Astrocyte of the cerebellum (primary cell): Measurements from ENCODE around the gene LCAT.

Experiments used
- DNase-seq: peaks from one replicate; pipeline ENCODE4 v3.0.0-alpha.2; 2011; ENCODE audit warnings: low read depth
- H3K4me3 ChIP-seq: 2 replicates; pipeline ENCODE4 v1.5.1; 2011; ENCODE audit warnings: mild to moderate bottlenecking, low read depth, low read length, moderate library complexity
- CTCF ChIP-seq: IDR thresholded peaks from 2 replicates; pipeline ENCODE4 v1.5.1; 2012; ENCODE audit warnings: low read length, low read depth, moderate library complexity, mild to moderate bottlenecking; ENCODE audit errors: missing control alignments
- in situ Hi-C: cut with HindIII; loops from 2 replicates; pipeline ENCODE4 v1.10.0; 2017; ENCODE audit warnings: low sequenced_read_pairs

The LCAT gene

GRCh38 chr16:67893743-67894399 lies 50.0 kb downstream of the LCAT start:
- in situ Hi-C loops: no loop called here
- DNase-seq: no peak
- H3K4me3 ChIP-seq: peak overlapping the region; percentile 94
- no peak for TF ChIP-seq CTCF

- peak within 1 kb of the TSS; percentile 94 for H3K4me3 ChIP-seq
- TF ChIP-seq CTCF: no peak
- peak; percentile 87 for DNase-seq
- in situ Hi-C loops: no loop called here
Measured at GRCh38 chr16:67892899-67893742, 50.8 kb downstream of the LCAT start, which contains the start of gene PSKH1. PSKH1 (plus strand) TSS chr16:67893254; CDS start chr16:67908750, 15,496 bp downstream.

- in situ Hi-C loops: no loop called here
- peak overlapping the region; percentile 32 for H3K4me3 ChIP-seq
- no peak for DNase-seq
- TF ChIP-seq CTCF: no peak
Measured at GRCh38 chr16:67892375-67892774, 51.5 kb downstream of the LCAT start.
